ENCODE data around the gene CENPF.
"Not testable (repeated sequence)": the region's sequence is repeated elsewhere in the genome, so short reads cannot be mapped to it uniquely, and the experiment has no call there.

Gene CENPF

DNA sequence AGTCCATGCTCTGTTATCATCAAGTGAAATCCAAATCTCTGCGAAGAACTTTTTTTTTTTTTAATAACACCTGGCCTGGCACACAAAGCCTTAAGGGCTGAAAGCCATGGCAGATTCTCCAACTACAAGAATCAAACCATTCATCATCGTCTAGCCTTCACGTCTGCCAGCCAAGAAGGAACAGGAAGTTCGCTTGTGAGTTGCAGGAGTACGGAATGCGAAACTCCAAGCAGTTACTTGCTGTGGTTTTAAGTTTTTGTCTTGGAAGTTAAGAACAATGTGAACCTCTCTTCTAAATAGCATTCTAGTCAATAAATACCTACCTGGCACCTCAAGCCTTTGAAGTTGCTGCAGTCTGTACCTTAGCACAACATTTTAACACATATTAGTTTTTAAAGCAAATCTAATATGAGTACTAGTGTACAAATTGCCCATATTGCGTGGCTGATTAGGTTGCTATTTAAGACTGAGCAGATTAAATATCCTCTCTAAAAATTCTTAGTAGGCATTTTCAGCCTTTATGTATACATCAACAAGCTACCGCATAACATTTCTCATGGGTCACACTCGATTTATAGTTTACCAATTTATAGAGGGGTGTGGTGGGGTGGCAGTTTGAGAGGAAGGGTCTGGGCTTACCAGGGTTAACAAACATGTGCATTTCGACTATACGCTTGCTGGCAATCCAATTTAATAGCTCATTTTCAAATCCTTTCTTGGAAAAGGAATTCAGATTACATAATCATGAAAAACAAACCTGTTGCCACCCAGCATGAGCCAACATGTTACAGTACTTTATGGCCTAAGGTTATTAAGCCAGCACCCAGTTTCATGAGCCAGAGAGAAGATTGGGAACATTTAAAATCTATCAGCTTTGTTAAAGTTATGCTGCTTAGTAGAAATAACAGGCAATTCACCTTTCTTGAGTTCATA lies 29.3 kb upstream of the CENPF start:
- no peaks in the 10 kb centered on the region for H3K27me3 Mint-ChIP-seq (ENCODE audit: low read depth)
- H3K9me3 Mint-ChIP-seq = peaks cover 30% of the 10 kb centered on the region
- no peak overlapping the region for H3K27ac Mint-ChIP-seq
- no peak overlapping the region for H3K4me3 Mint-ChIP-seq
- peaks cover 3% of the 10 kb centered on the region for H3K4me1 Mint-ChIP-seq (ENCODE audit: low read depth)
- DNase-seq (ENCODE audit: low spot score) = no peak
- H3K36me3 Mint-ChIP-seq (ENCODE audit: low read depth) = peaks cover 9% of the 10 kb centered on the region

DNA sequence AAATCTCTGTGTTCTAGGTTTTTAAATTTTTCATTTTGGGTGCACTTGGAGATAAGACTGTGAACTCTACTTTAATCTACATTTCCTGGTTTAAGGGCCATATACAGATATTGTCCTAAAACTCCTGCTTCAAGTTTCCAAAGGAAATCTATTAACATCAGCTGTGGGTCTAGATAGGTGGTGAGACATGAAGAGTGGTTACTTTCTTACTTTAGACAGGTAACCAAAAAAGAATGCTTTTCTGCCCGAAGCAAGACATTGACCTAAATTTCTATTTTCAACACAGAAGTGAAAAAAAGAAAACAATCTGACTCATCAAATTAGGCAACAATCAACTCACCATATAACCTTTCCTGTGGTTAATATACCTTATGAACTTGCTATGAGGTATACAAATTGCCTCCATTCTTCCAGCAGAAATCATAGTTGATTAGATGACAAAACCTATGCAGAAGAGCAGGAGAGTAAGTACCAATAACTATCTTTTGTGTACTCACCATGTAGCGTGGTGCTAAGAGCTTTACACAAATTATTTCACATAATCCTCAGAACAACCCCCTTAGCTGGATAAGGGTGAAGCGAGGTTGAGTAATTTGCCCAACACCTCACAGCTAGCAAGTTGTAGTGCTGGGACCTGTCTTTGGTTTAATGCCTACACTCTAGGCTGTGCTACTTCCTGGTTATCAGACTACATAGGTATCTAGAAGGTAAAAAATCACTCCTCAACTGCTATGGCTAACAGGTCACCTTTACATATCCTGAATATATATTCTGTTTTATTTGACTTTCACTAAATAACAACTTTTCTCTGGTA lies 28.2 kb upstream of the CENPF start:
- peaks cover 30% of the 10 kb centered on the region for H3K9me3 Mint-ChIP-seq
- DNase-seq (ENCODE audit: low spot score) = no peak
- H3K27ac Mint-ChIP-seq = no peak overlapping the region
- peaks cover 9% of the 10 kb centered on the region for H3K36me3 Mint-ChIP-seq (ENCODE audit: low read depth)
- H3K4me3 Mint-ChIP-seq = no peak overlapping the region
- H3K27me3 Mint-ChIP-seq (ENCODE audit: low read depth) = no peaks in the 10 kb centered on the region
- no peaks in the 10 kb centered on the region for H3K4me1 Mint-ChIP-seq (ENCODE audit: low read depth)

DNA sequence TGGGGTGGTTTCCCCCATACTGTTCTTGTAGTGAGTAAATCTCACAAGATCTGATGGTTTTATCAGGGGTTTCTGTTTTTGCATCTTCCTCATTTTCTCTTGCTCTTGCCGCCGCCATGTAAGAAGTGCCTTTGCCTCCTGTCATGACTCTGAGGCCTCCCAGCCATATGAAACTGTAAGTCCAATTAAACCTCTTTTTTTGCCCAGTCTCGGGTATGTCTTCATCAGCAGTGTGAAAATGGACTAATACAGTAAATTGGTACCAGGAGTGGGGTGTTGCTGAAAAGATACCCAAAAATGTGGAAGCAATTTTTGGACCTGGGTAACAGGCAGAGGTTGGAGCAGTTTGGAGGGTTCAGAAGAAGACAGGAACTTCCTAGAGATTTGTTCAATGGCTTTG lies 26.9 kb upstream of the CENPF start:
- not testable (repeated sequence) for DNase-seq (ENCODE audit: low spot score); H3K36me3 Mint-ChIP-seq (ENCODE audit: low read depth); H3K4me3 Mint-ChIP-seq; H3K27ac Mint-ChIP-seq; H3K27me3 Mint-ChIP-seq (ENCODE audit: low read depth); H3K4me1 Mint-ChIP-seq (ENCODE audit: low read depth)
- H3K9me3 Mint-ChIP-seq = peaks cover 30% of the 10 kb centered on the region

DNA sequence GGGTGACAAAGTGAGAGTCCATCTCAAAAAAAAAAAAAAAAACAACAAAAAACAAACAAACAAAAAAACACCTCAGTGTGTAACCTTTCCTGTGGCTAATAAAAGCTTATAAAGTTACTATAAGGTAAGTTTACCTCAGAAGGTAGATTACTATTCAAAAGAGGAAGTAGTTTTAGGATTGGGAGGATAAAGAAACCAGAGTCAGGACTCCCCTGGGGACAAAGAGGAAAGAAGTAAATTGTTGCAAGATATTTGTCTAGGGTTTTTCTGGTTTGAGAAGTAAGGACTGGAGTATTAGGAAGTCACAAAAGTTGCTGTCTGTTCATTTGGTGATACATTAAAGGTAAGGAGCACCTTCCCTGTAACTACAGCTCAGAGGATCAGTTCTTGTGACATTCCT lies 23.8 kb upstream of the CENPF start:
- H3K4me3 Mint-ChIP-seq = no peak overlapping the region
- no peak overlapping the region for H3K27ac Mint-ChIP-seq
- no peak for DNase-seq (ENCODE audit: low spot score)
- H3K9me3 Mint-ChIP-seq = peaks cover 30% of the 10 kb centered on the region
- H3K4me1 Mint-ChIP-seq (ENCODE audit: low read depth) = peaks cover 12% of the 10 kb centered on the region
- H3K36me3 Mint-ChIP-seq (ENCODE audit: low read depth) = peaks cover 9% of the 10 kb centered on the region
- H3K27me3 Mint-ChIP-seq (ENCODE audit: low read depth) = no peaks in the 10 kb centered on the region

DNA sequence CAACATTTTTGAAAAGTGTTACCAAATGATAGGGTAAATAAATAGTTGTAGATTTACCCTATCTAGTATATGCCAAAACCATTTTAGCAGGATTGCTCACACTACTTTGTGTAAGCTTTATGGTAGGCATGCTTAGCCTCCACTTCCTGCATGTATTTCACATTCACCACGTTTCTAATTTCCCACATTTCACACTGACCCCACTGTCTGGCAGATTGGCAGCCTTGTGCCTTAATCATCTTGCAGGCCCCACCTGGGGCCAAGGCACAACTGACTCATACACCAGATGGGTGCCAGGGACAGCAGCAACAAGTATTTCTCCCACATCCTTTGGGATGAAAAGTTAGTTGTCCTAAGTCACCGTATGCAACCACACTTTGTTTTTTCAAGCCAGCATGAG lies 21.2 kb upstream of the CENPF start:
- Mint-ChIP-seq H3K36me3 (ENCODE audit: low read depth) (no peaks in the 10 kb centered on the region), H3K27me3 (ENCODE audit: low read depth) (no peaks in the 10 kb centered on the region), H3K4me3 (no peak overlapping the region), H3K4me1 (ENCODE audit: low read depth) (peaks cover 15% of the 10 kb centered on the region), H3K9me3 (peaks cover 11% of the 10 kb centered on the region), H3K27ac (peak overlapping the region; percentile 2)
- no peak for DNase-seq (ENCODE audit: low spot score)

DNA sequence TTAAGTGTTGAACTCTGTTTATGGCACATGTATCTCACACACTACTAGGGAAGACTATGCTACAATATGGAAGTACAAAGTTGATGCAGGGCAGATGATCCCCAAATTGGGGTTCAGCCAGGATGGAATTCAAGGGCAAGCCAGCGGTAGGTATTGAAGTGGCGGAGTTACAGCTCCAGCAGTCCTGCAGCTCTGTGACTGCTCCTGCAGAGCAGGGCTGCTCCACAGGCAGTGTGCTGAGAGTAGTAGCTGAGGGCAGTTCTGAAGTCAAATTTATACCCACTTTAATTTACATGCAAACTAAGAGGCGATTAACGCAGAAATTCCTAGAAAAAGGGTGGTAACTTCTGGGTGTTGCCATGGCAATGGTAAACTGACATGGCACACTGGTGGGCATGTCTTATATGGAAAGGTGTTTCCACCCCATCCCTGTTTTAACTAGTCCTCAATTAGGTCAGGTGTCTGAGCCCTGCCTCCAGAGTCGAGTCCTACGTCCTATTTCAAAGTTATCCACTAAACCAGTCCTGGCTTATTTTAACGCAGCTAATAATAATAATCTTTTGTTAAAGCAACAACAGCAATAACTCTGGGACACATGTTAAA lies 20.6 kb upstream of the CENPF start:
- Mint-ChIP-seq H3K27ac (no peak overlapping the region), H3K9me3 (peaks cover 8% of the 10 kb centered on the region), H3K36me3 (ENCODE audit: low read depth) (no peaks in the 10 kb centered on the region), H3K4me3 (no peak overlapping the region), H3K4me1 (ENCODE audit: low read depth) (peaks cover 15% of the 10 kb centered on the region), H3K27me3 (ENCODE audit: low read depth) (no peaks in the 10 kb centered on the region)
- no peak for DNase-seq (ENCODE audit: low spot score)

DNA sequence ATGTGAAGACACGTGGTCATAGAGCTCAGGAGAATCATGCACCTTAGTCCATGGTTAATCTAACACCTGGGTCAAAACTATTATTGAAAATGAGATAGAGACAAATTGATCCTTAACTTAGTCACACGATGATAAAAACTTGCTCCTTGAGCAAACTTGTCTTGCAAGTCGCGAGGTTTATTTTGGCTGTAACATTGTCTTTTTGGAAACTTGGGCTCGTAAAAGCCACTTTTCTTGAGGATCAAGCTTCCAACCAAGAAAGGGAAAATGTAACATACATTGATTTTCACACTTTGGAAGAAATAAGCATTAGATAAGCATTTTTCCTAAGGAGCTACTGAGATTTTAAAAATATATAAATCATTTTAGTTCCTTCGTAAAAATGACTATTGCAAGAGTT lies 19.9 kb upstream of the CENPF start:
- H3K9me3 Mint-ChIP-seq = peaks cover 1% of the 10 kb centered on the region
- no peak overlapping the region for H3K27ac Mint-ChIP-seq

DNA sequence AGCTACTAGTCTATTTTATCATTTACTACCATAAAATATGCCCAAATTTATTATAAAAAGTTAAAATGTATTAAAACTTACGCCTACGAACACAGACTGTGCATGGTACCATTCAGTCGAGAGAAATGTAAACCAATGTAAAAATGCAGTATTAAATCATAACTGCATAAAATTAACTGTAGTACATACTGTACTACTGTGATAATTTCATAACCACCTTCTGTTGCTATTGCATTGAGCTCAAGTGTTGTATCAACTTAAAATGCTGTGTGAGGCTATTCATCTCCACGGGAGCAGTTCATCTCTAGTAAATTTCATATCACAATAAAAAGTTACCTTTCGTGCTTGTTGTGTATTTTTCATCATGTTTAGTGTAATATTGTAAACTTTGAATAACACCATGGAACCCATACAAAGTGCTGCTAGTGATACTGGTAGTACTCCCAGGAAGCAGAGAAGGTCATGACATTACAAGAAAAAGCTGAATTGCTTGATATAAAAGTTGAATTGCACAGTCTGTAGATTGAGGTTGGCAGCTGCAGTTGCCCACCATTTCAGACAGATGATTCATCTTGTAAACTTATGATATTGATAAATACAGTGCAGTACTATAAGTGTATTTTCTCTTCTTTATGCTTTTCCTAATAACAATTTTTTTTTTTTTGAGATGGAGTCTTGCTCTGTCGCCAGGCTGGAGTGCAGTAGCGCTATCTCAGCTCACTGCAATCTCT lies 19.0 kb upstream of the CENPF start:
- Mint-ChIP-seq H3K4me3 (no peak overlapping the region), H3K27ac (no peak overlapping the region), H3K4me1 (ENCODE audit: low read depth) (peaks cover 15% of the 10 kb centered on the region), H3K9me3 (no peaks in the 10 kb centered on the region), H3K36me3 (ENCODE audit: low read depth) (no peaks in the 10 kb centered on the region), H3K27me3 (ENCODE audit: low read depth) (no peaks in the 10 kb centered on the region)
- DNase-seq (ENCODE audit: low spot score) = no peak

More for the DNA sequence above, 19.9 kb upstream of the CENPF start:
- Mint-ChIP-seq H3K4me1 (ENCODE audit: low read depth) (peaks cover 15% of the 10 kb centered on the region), H3K4me3 (no peak overlapping the region), H3K27me3 (ENCODE audit: low read depth) (no peaks in the 10 kb centered on the region), H3K36me3 (ENCODE audit: low read depth) (no peaks in the 10 kb centered on the region)
- no peak for DNase-seq (ENCODE audit: low spot score)

DNA sequence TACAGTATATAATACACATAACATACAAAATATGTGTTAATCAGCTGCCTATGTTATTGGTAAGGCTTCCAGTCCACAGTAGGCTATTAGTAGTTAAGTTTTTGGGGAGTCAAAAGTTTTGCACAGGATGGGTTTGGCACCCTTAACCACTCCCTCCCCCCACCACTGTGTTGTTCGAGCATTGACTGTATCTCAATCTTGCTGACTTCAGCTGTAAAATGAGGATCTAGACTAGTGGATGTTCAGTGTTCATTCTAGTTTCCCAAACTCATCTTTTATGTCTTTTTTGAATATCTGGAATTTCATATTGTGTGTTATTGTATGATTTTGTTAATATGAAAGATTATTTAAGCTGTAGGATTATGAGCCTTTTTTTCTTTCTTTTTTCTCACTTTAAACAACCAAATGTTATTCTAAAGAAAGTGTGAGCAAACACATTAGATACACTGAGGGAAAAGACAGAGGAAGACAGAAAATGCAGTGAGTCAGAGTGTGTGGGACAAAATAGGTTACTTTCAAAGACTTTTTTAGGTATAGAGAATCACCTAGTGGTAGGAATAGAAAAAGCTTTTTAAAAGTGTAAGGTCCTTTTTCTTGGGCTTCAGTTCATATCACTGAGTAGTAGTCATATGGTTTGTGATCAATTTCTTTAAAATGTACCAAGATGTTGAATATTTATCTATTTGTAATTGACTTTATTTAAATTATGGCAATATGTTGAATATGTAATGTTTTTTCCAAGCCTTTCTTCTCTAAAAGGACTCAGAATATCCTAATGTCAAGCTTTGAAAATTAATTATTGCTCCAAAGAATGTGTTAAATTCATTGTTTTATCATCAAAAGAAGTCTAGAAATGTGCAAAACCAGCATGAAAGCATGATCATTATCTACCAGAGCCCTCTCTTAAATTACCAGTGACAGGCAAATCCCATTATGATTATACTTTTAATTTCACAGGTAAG lies 17.9 kb upstream of the CENPF start:
- H3K27me3 Mint-ChIP-seq (ENCODE audit: low read depth) = no peaks in the 10 kb centered on the region
- H3K36me3 Mint-ChIP-seq (ENCODE audit: low read depth) = no peaks in the 10 kb centered on the region
- no peak for DNase-seq (ENCODE audit: low spot score)
- H3K9me3 Mint-ChIP-seq = no peaks in the 10 kb centered on the region
- H3K4me1 Mint-ChIP-seq (ENCODE audit: low read depth) = peaks cover 15% of the 10 kb centered on the region
- H3K4me3 Mint-ChIP-seq = no peak overlapping the region
- no peak overlapping the region for H3K27ac Mint-ChIP-seq

DNA sequence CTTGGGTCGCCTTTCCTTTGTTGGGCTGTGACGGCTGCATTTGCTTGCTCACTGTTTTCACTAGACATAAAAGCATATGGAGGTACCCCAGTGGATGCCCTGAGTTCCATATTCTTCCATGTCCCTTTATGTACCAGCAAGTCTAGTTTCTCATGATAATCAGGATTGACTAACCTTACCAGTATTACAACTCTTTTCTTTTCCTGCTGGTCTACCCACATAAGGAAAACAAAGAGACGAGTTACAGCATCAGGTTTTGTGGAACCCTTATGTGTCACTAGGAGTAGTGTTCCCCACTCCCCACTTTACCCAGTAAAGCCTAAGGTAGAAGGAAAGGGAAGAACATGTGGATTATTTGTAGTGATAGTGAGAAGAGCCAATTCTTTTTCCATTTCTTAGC lies 16.4 kb upstream of the CENPF start:
- H3K9me3 Mint-ChIP-seq = no peaks in the 10 kb centered on the region
- peaks cover 8% of the 10 kb centered on the region for H3K27me3 Mint-ChIP-seq (ENCODE audit: low read depth)
- H3K4me3 Mint-ChIP-seq = no peak overlapping the region
- no peaks in the 10 kb centered on the region for H3K36me3 Mint-ChIP-seq (ENCODE audit: low read depth)
- no peak overlapping the region for H3K27ac Mint-ChIP-seq
- peaks cover 14% of the 10 kb centered on the region for H3K4me1 Mint-ChIP-seq (ENCODE audit: low read depth)
- DNase-seq (ENCODE audit: low spot score) = no peak

DNA sequence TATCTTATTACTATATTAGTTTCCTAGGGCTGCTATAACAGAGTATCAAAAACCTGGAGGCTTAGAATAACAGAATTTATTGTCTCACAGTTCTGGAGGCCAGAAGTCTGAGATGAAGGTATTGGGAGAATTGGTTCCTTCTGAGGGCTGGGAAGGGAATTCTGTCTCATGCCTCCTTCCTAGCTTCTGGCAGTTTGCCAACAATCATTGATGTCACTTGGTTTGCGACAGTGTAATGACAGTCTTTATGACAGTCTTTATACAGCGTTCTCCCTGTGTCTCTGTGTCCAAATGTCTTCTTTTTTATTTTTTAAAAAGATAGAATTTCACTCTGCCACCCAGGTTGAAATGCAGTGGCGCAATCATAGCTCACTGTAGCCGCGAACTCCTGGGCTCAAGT lies 15.8 kb upstream of the CENPF start:
- H3K4me1 Mint-ChIP-seq (ENCODE audit: low read depth) = peaks cover 9% of the 10 kb centered on the region
- no peak for DNase-seq (ENCODE audit: low spot score)
- H3K27me3 Mint-ChIP-seq (ENCODE audit: low read depth) = peaks cover 13% of the 10 kb centered on the region
- no peak overlapping the region for H3K4me3 Mint-ChIP-seq
- no peak overlapping the region for H3K27ac Mint-ChIP-seq
- H3K36me3 Mint-ChIP-seq (ENCODE audit: low read depth) = no peaks in the 10 kb centered on the region
- no peaks in the 10 kb centered on the region for H3K9me3 Mint-ChIP-seq

DNA sequence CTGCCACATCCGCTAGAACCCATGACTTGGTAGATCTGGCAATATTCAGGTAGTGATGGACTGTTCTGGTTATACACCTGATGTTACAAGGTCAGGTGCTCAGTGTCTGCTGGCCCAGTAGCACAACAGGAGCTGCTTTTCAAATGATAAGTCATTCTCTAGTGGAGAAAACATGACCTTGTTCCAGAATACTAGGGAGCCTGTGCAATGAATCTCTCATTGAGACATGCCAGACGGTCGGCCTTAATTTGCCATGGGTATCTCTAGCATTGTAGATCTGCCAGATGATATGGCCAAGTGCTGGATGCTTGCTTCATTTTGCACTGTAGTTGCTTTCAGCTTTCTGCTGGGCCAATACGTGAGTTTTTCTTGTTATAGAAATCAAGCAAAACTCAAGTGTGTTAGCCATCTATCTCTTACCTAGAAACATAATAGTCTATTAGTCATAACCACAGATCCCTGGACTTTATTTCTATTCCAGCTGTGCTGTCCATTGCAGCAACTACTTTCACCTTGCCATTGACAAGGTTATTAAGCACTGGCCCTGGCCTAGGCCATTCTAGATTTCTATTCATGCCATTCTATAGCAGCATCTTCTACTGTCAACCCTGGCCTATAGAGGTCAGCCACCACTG lies 13.9 kb upstream of the CENPF start:
- Mint-ChIP-seq H3K36me3 (ENCODE audit: low read depth) (no peaks in the 10 kb centered on the region), H3K9me3 (no peaks in the 10 kb centered on the region)

More for the DNA sequence above, 13.9 kb upstream of the CENPF start:
- no peak overlapping the region for H3K4me3 Mint-ChIP-seq
- peaks cover 3% of the 10 kb centered on the region for H3K4me1 Mint-ChIP-seq (ENCODE audit: low read depth)
- H3K27me3 Mint-ChIP-seq (ENCODE audit: low read depth) = peaks cover 16% of the 10 kb centered on the region
- no peak for DNase-seq (ENCODE audit: low spot score)
- no peak overlapping the region for H3K27ac Mint-ChIP-seq

Measured in T-helper 2 cell treated with Interferon-gamma antibody and Interleukin-4, amounts not matched to agents 5 μg/mL and 100 μg/mL, for 36 hours (primary cell).